Measurements from ENCODE around the gene TIMM17A.

The TIMM17A gene

DNA sequence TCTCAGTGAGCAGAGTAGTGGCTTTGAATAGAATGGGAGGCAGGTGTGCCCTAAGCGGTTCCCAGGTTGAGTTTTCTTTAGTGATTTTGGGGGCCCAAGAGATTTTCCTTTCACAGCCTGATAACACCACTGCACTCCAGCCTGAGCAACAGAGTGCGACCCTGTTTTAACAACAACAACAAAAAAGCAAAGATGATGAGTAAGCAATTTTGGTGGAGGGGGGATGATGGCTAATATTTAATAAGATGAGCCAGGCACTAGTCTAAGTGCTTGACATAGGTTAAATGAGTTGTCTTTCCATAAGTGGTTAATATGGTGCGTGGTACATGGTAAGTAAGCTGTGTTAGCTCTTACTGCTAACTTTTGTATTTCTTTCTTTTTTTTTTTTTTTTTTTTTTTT is 29.1 kb downstream of the TIMM17A start:
- no peak for FAIRE-seq

DNA sequence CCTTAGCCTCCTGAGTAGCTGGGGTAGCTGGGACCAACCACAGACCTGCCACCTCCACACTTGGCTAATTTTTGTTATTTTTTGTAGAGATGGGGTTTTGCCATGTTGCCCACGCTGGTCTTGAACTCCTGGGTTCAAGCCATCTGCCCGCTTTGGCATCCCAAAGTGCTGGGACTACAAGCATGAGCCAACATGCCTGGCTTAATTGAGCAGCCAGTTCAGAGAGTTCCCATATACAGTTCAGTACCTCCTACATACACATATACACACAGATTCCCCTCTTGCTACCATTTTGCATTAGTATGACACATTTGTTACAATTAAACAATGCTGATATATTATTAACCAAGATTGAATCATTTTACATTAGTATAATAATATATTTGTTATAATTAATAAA is 30.1 kb downstream of the TIMM17A start:
- no peak for FAIRE-seq

DNA sequence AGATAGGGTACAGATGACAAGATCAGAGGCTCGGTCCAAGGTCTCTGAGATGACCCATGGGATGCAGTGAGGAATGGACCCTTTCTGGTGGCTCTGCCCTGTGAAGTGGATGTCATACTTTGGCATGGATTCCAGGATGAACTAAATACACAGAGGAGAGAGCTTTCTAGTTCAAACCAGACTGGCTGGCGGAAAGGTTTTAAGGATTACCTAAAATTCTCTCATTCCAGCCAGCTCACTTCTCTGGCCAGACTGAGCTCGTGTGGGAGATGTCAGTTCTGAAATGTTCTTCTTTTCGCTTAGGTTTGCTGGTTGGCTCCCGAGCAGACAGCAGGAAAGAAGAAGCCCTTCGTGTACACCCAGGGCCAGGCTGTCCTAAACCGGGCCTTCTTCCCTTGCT is 33.3 kb downstream of the TIMM17A start:
- no peak for FAIRE-seq

DNA sequence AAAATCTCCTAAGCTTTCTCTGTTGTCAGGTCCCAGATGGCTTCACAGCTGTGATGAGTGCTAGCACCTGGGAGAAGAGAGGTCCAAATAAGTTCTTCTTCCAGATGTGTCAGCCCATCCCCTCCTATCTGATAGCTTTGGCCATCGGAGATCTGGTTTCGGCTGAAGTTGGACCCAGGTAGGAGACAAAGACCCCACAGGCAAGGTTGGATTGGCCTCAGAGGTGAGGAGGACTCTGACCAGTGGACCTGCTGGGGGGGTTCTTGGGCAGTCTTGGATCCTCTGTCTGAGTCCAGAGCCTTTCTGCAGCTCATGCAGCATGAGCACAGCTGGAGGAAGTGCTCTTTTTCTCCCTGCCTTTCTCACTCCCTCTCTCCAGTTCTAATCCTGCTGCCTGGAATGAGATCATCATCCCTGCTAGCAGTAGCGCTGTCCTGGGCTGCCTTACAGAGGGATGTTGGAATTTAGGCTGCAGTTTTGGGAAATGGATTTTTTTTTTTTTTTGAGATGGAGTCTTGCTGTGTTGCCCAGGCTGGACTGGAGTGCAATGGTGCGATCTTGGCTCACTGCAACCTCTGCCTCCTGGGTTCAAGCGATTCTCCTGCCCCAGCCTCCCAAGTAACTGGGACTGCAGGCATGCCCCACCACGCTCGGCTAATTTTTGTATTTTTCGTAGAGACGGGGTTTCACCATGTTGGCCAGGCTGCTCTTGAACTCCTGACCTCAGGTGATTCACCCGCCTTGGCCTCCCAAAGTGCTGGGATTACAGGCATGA is 34.2 kb downstream of the TIMM17A start:
- no peak for FAIRE-seq

DNA sequence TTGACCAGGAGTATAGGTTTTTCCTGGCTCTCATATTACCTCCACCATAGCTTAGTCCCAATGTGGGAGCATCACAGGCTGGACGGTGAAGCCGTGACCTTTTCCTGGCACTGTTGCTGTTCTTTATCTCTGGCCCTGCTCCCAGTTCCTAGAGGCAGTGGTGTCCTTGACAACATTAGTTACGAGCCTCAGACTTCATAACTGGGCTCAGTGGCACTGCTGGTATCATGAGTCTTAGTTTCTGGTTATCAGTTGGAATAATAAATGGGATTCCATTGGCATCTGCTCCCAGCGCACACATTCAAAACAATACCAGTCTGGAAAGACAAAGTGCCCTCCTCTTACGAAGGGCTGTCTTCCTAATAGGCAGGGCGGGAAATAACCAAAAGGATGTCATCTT is 35.1 kb downstream of the TIMM17A start:
- FAIRE-seq: no peak

DNA sequence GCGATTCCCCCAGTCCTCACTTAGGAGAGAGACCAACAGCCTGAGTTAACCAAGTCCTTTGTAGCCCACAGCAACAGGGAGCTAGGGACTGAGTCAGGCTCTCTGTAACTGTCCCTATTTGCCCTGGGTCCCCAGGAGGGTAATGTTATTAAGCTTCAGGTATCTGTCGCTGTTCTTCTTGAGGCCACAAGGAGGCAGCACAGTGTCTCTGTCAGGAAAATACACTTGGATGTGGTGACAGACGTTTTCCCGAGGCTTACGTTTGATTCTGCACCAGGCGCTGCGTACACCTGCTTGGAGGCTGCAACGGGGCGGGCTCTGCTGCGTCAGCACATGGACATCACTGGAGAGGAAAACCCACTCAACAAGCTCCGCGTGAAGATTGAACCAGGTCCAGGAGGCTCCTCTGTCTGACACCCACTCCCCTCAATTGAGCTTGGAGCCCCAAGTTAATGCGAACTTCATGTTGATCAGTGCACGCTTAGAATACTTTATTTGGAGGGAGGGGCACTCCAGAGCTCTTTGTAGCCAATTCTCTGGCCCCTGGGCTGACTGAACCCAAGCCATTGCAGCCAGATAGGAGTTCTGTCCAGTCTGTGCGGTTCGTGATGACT is 44.4 kb downstream of the TIMM17A start:
- no peak for FAIRE-seq

DNA sequence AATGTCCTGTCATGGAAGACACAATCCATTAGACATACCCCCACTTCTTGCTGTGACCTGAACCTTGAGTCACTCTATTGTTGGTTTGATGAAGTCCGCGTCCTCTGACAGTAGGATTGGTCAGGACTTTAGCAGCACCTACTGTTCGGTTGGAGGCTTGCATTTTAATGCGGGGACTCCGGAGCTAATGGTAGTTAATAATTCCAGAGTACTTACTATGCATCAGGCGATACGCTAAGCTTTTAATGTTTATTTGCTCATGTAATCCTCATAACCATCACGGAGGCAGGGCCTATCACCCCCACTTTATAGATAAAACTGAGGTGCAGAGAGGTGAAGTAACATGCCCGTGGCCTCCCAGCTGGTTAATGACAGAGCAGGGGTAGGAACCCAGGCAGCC is 47.2 kb downstream of the TIMM17A start:
- FAIRE-seq: no peak

GRCh38 chr1:202004711-202005110 is 49.4 kb downstream of the TIMM17A start:
- FAIRE-seq: no peak

GRCh38 chr1:202005958-202006357 is 50.7 kb downstream of the TIMM17A start:
- no peak for FAIRE-seq

GRCh38 chr1:202007304-202007703 is 52.0 kb downstream of the TIMM17A start:
- no peak for FAIRE-seq

DNA sequence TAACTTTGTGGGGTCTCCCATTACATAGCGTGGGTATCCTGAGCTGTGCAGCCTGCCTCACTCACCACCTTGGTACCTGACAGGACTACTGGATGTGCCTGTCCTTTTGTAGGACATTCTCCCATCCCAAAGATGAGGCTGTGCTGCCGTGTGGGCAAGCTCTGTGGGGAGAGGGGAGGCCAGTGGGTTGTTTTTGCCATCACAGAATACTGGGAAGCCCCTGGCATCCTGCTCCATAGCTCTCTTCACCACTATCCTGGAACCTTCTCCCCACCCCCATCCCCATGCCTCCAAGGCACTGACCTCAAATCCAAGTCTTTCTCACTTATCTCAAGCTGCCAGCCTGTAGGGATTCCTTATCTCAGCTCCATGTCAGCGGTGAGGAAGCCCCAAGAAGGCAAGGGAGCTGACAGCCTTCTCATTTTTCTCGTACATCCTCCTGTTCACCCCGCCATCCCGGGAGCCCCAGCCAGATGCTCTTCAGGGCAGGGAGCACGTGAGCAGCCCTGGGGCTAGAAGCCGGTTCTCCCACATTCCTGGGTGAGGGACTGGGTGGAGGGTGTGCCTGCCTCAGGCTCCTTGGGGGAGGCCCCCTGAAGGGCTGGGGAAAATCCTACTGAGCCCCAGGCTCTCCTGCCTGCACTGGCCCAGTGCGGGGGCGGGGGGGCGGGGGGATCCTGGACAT is 52.6 kb downstream of the TIMM17A start:
- no peak for FAIRE-seq

GRCh38 chr1:202009326-202010179 is 54.2 kb downstream of the TIMM17A start:
- FAIRE-seq: peak; percentile 76

- peak; percentile 64 for FAIRE-seq
These were observed 55.1 kb downstream of the TIMM17A start, which contains the start of gene ELF3 for GRCh38 chr1:202010180-202011015. Gene ELF3, plus strand, starts transcription at chr1:202010587. Its CDS starts 550 bp downstream, at chr1:202011137.

GRCh38 chr1:202011994-202012393 is 56.7 kb downstream of the TIMM17A start:
- FAIRE-seq: no peak

DNA sequence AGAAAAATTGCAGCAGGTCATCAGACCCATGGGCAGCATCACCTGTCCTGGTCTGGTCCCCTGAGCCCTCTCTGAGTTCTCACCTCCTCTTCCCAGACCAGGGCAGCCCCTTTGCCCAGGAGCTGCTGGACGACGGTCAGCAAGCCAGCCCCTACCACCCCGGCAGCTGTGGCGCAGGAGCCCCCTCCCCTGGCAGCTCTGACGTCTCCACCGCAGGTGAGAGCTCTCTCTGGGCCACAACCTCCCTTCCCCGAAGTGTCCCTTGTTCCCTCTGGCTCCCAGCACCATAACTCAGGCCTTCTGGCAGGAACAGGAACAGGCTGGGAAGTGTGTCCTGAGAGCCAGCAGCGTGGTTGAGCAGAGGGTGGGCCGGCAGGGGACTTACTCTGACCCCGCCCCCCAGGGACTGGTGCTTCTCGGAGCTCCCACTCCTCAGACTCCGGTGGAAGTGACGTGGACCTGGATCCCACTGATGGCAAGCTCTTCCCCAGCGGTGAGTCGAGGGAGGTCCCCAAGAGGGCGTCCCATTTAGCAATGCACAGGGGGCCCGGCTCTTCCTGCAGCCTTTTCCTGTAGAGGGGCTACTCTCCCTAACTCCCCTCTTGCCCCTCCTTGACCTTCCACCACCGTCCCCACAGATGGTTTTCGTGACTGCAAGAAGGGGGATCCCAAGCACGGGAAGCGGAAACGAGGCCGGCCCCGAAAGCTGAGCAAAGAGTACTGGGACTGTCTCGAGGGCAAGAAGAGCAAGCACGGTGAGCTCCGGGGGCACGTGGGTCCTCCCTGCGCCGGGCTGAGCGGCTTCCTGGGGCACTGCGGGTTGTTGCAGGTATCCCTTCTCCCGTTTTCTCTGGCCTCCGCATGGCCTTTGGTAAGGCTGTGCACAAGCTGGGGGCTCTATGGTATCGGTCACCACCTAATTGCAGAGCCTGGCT is 57.5 kb downstream of the TIMM17A start:
- no peak for FAIRE-seq

GRCh38 chr1:202013603-202014002 is 58.3 kb downstream of the TIMM17A start:
- no peak for FAIRE-seq

DNA sequence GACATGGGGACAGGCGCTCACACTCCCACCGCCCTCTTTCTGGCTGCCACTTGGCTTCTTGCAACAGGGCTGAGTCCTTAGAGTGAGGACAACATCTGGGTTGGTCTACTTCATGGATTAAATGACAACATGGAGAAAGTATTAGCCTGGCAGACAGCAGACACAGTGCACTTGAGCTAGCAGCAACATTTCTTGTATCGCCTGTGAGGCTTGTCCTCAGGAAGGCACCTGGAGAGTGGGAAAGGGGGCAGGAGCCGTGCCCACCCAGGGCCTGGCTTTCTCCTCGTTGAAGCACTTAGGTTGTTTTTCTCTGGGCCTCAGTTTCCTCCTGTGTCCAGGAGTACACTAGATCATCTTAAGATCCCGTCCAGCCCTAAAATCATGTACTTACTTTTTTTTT is 58.8 kb downstream of the TIMM17A start:
- no peak for FAIRE-seq

DNA sequence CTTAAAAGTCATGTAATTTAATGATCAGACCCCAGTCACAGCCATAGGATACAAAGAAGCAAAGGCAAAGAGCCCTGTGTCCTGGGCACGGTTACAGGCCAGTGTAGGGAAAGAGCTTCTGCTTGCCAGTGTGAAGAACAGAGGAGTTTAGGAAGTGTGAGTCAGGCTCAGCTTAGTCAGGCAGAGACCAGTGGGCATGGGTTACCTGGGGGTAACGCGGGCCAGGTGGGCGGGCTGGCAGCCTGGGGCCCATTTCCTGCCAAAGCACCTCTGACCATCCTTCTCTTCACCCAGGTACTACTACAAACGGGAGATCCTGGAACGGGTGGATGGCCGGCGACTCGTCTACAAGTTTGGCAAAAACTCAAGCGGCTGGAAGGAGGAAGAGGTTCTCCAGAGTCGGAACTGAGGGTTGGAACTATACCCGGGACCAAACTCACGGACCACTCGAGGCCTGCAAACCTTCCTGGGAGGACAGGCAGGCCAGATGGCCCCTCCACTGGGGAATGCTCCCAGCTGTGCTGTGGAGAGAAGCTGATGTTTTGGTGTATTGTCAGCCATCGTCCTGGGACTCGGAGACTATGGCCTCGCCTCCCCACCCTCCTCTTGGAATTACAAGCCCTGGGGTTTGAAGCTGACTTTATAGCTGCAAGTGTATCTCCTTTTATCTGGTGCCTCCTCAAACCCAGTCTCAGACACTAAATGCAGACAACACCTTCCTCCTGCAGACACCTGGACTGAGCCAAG is 59.8 kb downstream of the TIMM17A start:
- no peak for FAIRE-seq

DNA sequence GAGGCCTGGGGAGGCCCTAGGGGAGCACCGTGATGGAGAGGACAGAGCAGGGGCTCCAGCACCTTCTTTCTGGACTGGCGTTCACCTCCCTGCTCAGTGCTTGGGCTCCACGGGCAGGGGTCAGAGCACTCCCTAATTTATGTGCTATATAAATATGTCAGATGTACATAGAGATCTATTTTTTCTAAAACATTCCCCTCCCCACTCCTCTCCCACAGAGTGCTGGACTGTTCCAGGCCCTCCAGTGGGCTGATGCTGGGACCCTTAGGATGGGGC is 60.3 kb downstream of the TIMM17A start:
- FAIRE-seq: no peak

GRCh38 chr1:202016022-202016810 is 60.9 kb downstream of the TIMM17A start:
- no peak for FAIRE-seq

Data from islet of Langerhans (tissue), 1 donor.